ENCODE measurements around the gene SLC66A2.

SLC66A2 gene

DNA sequence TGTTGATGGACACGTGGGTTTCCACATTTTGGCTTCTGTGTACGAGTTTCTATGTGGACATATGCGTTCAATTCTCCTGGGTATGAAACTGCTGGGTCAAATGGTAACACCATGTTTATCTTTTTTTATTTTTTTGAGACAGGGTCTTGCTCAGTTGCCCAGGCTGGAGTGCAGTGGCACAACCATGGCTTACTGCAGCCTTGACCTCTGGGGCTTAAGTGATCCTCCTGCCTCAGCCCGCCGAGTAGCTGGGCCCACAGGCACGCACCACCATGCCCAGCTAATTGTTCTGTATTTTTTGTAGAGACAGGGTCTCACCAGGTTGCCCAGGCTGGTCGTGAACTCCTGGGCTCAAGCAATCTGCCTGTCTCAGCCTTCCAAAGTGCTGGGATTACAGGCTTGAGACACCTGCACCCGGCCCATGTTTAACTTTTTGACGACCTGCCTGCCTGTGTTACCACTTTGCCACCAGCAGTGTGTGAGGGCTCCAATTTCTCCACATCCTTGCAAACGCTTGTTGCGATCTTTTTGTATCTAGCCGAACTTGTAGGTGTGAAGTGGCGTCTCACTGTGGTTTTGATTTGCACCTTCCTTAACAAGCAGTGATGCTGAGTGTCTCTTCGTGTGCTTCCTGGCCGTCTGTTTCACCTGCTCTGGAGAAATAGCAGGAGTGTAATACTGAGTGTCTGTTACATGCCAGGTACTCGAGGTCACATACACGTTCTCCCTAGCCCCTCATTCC lies 19.9 kb upstream of the SLC66A2 start:
- no peak for DNase-seq (ENCODE audit: low spot score)

DNA sequence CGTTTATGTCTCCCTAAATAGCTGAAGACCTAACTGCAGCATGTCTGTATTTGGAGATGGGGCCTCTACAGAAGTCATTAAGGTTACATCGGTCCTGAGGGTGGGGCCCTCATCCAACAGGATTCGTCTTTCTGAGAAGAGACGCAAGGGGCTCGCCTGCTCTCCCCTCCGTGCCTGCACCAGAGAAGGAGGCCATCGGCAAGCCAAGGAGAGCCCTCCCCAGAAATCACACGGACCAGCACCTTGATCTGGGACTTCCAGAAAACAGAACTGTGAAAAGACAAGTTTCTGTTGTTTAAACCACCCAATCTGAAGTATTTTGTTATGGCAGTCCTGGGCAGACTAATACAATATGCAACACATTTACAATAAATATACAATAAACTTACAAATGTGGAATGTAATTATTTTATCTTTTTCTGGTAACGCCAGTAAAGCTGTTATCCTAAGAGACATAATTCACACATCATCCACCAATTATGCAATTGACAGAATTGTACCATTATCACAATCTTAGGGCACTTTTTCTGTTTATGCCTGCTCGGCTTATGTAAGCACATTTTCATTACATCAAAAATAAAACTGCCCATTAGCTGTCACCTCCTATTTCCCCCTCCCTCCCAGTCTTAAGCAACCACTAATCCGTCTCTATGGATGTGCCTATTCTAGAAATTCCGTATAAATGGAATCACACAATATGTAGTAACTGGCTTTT lies 19.1 kb upstream of the SLC66A2 start:
- no peak for DNase-seq (ENCODE audit: low spot score)

DNA sequence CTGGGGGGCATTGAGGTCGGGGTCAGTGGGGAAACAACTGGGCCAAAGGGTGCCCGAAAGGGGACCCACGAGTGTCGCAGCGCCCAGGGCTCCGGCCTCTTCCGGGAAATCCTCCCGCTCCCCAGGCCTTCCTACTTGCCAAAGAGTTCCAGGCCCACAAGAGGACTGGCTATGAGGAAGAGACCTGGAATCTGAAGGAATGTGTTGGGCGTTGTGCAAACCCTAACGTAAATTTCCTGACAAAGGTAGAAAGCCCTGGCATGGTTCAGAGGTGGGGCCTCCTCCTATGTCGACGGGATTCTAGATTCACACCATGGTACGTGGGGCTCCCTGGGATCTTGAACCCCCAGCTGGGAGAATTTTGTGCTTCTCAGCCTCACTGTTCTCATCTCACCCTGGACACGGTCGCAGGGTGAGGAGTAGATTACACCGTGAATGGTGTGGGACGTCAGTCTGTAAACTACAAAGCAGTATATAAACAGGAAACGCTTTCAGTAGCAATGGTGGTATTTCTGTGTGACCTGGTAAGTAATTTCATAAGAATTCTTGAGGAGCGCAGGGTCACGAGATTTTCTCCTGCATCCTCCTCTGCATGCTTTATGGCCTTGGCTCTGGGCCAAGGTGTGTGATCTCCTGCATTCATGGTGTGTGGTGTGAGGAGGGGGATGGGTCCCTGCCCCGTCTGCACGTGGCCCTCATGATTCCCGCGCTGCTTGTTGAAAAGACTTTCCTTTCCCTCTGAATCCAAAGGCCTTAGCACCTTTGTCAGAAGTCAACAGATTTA lies 13.9 kb upstream of the SLC66A2 start:
- DNase-seq (ENCODE audit: low spot score): peak; percentile 72

DNA sequence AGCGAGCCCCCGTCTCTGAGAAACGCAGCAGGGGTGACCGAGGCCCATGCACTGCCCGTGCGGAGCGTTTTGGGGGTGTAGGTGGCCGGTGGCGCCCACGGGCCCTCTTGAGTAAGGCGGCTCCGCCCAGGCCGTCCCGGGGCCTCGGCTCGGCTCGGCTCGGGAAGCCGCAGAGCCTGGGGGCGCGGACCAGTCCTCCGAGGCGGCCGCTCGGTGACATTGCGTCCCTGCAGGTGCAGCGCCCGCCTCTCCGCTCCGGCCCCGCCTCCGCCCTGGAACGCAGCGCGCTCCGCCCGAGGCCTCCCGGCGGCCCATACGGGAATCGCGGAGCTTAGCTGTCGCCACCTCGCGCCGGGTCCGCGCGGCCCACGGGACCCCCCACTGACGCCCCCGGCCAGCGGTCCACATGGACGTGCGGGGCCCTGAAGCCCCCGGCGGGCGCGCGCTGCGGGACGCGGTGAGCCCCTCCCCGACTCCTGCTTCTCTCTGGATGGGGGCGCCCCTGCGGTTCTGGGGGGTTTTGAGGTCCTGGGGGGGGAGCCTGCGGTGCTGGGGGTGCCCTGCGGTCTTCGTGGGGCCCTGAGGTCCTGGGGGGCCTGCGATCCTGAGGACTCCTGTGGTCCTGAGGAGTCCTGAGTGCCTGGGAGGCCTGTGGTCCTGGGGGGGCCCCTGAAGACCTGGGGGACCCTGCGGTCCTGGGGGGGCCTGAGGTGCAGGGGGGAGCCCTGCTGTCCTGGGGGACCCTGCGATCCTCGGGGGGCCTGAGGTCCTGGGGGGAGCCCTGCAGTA lies 13.1 kb upstream of the SLC66A2 start, which contains the start of gene HSBP1L1:
Gene HSBP1L1 (plus strand): TSS at position 314 of the 789 bp plus-strand sequence. CDS start 93 bp downstream, at position 407.
- peak; percentile 85 for DNase-seq (ENCODE audit: low spot score)

DNA sequence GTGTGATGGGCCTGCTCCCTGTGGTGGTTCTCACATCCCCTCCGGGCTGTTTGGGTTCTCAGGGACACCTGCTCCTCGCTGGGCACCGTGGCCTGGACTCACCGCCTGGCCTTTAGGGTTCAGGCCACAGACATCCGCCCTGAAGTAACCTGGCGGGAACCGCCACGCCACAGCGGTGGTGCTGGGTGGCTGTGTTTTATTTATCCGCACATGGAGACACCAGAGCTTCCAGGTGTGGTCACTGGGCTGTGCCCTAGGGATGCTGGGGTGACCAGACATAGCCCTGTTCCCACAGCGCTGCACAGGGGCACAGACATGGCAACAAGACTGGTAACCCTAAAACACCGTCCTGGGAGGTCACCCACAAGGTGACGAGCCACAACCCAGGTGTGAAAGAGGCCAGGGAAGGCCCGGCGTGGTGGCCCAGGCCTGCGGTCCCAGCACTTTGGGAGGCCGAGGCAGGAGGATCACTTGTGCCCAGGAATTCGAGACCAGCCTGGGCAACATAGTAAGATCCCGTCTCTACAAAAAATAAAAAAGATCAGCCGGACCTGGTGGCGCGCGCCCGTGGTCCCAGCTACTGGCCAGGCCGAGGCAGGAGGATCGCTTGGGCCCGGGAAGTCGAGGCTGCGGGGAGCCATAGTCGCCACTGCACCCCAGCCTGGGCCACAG lies 12.3 kb upstream of the SLC66A2 start:
- no peak for DNase-seq (ENCODE audit: low spot score)

DNA sequence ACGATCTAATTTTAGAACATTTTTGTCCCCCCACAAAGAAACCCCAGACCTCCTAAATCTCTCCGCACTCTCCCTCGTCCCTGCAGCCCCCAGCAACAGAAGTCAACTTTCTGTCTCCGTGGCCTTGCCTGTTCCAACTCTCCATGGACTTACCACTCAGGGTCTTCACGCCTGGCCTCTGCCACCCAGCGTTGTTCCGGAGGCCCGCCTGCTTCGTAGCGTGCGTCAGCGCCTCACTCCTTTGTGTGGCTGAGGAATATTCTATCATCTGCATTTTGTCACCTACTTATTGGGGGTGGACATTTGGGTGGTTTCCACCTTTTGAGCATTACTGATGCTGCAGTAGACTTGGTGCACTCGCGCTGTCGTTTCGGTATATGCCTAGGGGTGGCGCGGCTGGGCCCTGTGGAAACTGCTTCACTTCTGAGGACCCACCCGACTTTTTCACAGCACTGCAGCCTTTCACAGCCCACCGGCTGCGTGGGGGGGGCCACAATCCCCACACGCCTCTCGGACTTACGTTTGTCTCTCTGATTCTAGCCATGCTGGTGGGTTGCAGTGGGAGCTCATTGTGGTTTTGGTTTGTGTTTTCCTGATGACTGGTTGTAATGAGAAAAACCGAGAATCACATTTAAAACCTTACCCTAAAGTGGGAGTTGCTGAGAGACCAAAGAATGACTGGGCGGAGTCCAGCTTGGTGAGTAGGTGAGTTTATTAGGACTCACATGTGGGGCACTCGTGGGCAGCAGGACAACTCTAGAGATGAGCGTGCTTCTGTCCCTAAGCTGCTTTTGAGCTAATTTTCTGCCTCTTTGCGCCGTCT lies 11.6 kb upstream of the SLC66A2 start:
- DNase-seq (ENCODE audit: low spot score): peak; percentile 13

DNA sequence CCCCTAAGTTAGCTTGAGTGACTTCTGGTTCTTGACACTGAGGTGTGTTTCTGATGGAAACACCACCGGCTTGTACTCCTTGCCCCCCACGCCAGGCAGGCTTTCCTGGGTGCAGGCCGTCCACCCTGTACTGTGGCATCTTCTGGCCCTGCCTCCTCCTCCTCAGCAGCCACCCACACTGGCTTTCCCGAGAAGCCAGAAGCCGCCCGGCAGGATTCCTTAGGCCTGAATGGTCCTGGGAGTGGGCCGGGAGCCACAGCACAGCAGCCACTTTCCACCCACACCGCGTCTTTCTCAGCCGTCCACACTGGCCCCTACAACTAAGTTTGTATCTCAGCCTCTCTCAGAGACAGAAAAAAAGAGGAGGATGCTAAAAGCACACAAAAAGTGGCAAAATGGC lies 10.9 kb upstream of the SLC66A2 start:
- no peak for DNase-seq (ENCODE audit: low spot score)

DNA sequence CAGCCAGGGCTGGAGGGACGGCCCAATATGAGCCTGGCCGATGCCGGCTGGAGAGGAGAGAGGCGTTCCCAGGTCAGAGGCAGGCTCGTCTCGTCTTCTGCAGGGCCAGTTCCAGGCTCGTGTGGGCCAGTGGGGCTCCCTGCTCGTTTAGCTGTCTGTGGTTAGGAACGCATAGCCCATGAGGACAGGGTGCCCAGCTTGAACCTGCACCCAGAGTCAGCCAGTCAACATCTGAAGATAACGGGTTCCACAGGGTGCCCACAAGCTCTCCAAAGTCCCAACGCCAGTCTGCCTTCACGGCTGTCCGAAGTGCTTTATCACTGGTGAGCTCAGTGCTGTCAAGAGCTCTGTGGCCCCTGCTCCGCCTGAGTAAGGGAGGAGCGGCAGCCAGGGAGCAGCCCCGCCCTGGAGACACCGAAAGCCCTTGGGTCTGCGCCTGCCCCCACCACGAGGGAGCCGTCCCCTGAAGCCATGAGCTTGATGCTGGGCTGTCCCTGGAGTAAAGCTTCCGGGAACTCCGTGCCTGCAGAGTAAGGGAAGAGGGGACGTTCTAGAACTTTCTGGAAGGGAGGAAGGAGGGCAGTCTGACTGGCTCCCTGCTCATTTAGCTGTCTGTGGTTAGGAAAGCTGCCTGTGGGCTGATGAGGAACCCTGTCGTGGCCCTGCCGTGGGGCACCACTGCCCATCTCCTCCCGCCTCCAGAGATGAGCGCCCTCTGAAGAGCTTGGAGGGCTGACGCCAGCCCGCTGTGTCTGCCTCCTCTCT lies 10.3 kb upstream of the SLC66A2 start:
- no peak for DNase-seq (ENCODE audit: low spot score)

DNA sequence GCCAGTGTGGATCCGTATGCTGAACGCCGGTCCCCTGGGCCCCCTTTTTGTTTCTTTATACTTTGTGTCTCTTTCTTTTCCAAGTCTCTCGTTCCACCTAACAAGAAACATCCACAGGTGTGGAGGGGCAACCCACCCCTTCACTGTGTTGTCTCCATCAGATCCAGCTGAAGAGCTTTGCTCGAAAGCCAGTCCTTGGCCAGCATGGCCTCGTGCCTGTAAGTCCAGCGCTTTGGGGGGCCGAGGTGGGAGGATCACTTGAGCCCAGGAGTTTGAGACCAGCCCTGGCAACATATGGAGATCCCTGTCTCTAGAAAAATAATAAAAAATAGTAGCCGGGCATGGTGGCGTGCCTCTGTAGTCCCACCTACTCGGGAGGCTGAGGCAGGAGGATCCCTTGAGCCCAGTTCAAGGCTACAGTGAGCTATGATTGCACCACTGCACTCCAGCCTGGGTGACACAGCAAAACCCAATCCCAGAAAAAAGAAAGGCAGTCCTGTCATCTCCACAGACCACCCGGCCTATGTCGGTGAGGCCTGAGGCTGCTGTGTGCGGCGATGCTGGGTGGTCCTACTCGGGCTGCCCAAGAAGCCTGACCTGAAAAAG lies 9.6 kb upstream of the SLC66A2 start:
- no peak for DNase-seq (ENCODE audit: low spot score)

DNA sequence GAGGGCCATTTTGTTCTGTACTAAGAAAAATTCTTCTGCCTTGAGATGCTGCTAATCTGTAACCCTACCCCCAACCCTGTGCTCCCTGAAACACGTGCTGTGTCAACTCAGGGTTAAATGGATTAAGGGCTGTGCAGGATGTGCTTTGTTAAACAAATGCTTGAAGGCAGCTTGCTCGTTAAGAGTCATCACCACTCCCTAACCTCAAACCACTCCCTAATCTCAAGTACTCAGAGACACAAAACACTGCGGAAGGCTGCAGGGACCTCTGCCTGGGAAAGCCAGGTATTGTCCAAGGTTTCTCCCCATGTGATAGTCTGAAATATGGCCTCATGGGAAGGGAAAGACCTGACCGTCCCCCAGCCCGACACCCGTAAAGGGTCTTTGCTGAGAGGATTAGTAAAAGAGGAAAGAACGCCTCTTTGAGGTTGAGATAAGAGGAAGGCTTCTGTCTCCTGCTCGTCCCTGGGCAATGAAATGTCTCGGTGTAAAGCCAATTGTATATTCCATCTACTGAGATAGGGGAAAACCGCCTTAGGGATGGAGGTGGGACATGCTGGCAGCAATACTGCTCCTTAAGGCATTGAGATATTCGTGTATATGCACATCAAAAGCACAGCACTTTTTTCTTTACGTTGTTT lies 8.8 kb upstream of the SLC66A2 start:
- peak; percentile 55 for DNase-seq (ENCODE audit: low spot score)

DNA sequence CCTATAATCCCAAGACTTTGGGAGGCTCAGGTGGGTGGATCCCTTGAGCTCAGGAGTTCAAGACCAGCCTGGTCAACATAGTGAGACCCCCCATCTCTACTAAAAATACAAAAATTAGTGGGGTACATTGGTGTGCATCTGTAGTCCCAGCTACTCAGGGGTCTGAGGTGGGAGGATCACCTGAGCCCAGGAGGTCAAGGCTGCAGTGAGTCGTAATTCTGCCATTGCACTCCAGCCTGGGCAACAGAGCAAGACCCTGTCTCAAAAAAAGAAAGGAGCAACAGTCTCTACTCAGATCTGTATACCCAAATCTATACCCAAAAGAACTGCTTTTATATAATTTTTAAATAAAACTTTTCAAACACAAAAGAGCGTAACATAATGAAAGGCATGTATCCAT lies 7.5 kb upstream of the SLC66A2 start:
- DNase-seq (ENCODE audit: low spot score): no peak

DNA sequence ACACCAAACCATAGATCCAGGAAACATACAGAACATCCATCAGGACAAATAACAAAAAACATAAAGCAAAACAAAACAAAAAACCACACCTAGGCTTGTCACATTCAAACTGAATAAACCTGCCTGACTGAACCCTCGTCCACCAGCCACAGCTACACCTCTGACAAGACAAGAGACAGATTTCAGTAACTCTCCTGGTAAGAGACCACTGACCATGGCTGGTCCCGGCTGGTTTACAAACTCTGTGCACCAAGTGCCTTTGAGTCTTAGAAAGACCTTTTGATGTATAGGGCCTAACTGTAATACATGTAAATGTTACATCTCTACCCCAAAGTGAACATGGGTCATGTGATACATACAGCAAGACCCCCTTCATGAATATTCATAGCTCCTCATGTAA lies 4.8 kb upstream of the SLC66A2 start:
- no peak for DNase-seq (ENCODE audit: low spot score)

DNA sequence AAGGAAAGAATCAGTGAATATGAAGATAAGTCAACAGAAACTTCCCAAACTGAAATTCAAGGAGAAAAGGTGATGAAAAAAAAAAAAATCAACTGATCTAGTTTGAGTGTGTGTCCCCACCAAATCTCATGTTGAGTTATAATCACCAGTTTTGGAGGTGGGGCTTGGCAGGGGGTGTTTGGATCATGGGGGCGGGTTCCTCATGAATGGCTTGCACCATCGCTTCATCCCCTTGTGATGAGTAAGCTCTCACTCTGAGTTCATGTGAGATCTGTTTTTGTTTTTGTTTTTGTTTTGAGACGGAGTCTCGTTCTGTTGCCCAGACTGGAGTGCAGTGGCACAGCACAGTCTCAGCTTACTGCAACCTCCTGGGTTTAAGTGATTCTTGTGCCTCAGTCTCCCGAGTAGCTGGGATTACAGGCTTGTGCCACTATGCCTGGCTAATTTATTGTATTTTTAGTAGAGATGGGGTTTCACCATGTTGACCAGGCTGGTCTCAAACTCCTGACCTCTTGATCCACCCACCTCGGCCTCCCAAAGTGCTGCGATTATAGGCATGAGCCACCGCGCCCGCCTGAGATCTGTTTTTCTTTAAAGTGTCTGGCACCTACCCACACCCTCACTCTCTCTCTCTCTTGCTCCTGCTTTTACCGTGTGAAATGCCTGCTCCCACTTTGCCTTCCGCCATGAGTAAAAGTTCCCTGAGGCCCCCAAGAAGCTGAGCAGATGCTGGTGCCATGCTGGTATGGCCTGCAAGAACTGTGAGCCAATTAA lies 4.0 kb upstream of the SLC66A2 start:
- no peak for DNase-seq (ENCODE audit: low spot score)

DNA sequence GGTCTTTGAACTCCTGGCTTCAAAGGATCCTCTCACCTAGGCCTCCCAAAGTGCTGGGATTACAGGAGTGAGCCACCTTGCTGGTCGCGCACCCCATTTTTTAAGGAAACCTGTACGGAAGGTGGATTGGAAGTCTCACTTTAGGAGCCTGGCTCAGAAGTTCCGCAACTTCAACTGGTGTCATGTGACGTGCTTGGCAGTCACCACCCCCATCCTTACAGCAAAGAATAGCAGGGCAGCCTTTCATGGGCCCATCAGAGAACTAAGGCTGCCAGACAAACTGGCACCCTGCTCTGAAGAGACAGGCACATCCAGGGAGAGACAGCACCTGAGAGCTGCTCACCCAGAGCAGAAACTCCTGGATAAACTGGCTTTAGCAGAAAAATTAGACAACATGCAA lies 3.3 kb upstream of the SLC66A2 start:
- DNase-seq (ENCODE audit: low spot score): no peak

DNA sequence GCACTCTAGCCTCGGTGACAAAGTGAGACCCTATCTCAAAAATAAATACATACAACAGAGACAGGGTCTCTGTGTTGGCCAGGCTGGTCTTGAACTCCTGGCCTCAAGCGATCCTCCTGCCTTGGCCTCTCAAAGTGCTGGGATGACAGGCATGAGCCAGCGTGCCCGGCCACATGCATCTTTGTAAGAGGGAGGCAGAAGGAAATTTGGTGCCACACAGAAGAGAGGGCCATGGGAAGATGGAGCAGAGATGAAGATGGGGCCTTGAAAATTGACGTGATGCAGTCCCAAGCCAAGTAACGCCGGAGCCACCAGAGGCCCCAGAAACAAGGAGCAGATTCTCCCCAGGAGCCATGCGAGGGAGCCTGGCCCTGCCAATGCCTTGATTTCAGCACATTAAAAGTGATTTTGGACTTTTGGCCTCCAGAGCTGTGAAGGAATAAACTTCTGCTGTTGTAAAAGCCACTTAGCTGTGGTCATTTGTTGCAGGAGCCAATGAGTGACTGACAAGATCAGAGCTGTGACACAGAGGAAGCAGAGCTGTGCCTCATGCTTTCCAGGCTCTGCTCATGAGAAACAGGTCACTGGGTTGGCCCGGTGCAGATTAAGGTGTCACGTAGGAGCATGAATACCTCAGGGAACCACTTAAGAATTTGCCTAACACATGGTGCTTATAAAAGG lies 2.7 kb upstream of the SLC66A2 start:
- DNase-seq (ENCODE audit: low spot score): no peak

DNA sequence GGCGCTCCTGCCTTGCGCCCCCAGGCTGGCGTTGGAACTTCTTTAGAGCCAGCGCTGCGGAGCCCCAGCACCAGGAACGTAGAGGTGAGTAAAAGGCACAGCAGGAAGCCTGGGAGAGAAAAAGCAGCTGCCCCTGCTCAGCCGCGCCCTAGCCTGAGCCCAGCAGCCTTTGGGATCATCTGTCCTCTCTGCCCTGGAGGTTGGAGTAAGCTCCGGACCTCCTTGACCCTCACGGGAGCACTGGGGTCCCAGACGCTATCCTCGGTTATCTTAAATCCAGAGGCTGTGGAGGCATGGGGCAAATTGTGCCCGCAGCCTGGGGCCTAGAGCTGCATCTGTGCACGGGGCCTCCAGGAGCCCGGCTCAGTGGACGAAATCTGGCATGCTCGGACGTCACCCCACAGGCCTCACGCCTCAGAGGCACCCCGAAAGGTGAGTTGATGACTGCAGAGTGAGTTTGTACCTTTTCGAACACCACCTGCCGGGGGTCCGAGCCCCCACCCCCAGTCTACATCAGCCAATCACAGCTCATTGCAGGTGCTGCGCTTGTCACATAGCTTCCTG lies 1.6 kb upstream of the SLC66A2 start:
- DNase-seq (ENCODE audit: low spot score): no peak

DNA sequence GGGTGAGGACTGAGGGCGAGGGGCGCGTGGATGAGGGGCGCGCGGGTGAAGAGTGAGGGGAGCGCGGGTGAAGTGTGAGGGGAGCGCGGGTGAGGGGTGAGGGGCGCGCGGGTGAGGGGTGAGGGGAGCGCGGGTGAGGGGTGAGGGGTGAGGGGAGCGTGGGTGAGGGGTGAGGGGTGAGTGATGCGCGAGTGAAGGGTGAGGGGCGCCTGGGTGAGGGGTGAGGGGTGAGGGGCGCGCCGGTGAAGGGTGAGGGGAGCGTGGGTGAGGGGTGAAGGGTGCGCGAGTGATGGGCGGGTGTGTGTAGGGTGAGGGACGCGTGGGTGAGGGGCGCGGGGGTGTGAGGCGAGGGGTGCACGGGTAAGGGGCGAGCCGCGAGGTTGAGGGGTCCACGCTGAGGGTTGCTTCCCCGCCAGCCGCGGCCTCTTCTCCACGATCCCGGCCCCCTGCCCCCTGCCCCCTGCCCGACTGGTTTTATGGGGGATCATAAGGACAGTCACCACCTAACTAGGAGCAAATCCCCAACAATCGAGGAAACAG lies 1.1 kb upstream of the SLC66A2 start:
- DNase-seq (ENCODE audit: low spot score): no peak

Data from LoVo (cell line).